OCI-LY3 (cell line): ENCODE measurements around the gene R3HDM2.

Experiments
- EZH2phosphoT487 ChIP-seq: fragments of 200-600 bp; shearing (Covaris generic); IDR thresholded peaks from 2 replicates; pipeline ENCODE4 v1.6.1; 2018; ENCODE audit warnings: antibody characterized with exemption, mixed run types, low read depth
- TF ChIP-seq, protein P1 (sequence below): fragments of 200-600, 300-600 bp; sonication (generic); IDR thresholded peaks from 2 replicates; pipeline ENCODE4 v1.5.1; 2014; ENCODE audit warnings: antibody characterized with exemption, low read length, low read depth

DNA sequence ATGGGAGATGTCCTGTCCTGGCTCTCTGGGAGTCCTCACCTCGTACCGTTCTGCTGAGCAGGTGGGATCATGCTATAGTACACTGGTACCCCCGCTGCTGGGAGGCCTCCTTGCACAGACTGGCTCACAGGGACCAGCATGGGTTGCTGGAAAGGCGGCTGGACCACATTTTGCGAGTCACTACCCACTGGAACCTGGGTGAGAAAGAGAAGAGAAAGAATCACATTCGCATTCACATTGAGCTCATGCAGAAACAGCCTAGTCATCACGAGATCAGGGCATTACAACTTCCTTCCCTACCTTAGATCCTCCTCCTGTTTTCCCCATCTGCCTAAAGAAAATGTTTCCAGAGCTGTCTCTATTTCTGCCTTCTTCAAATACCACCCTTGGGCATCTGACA lies 162.6 kb downstream of the R3HDM2 start:
- TF ChIP-seq, protein P1, sequence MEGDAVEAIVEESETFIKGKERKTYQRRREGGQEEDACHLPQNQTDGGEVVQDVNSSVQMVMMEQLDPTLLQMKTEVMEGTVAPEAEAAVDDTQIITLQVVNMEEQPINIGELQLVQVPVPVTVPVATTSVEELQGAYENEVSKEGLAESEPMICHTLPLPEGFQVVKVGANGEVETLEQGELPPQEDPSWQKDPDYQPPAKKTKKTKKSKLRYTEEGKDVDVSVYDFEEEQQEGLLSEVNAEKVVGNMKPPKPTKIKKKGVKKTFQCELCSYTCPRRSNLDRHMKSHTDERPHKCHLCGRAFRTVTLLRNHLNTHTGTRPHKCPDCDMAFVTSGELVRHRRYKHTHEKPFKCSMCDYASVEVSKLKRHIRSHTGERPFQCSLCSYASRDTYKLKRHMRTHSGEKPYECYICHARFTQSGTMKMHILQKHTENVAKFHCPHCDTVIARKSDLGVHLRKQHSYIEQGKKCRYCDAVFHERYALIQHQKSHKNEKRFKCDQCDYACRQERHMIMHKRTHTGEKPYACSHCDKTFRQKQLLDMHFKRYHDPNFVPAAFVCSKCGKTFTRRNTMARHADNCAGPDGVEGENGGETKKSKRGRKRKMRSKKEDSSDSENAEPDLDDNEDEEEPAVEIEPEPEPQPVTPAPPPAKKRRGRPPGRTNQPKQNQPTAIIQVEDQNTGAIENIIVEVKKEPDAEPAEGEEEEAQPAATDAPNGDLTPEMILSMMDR = no peak
- no peak for TF ChIP-seq EZH2phosphoT487
